Measurements from ENCODE around the gene SLC39A7.

GRCh38 chr6:33236328-33236727, 35.7 kb downstream of the SLC39A7 start:
- TF ChIP-seq, protein P1, sequence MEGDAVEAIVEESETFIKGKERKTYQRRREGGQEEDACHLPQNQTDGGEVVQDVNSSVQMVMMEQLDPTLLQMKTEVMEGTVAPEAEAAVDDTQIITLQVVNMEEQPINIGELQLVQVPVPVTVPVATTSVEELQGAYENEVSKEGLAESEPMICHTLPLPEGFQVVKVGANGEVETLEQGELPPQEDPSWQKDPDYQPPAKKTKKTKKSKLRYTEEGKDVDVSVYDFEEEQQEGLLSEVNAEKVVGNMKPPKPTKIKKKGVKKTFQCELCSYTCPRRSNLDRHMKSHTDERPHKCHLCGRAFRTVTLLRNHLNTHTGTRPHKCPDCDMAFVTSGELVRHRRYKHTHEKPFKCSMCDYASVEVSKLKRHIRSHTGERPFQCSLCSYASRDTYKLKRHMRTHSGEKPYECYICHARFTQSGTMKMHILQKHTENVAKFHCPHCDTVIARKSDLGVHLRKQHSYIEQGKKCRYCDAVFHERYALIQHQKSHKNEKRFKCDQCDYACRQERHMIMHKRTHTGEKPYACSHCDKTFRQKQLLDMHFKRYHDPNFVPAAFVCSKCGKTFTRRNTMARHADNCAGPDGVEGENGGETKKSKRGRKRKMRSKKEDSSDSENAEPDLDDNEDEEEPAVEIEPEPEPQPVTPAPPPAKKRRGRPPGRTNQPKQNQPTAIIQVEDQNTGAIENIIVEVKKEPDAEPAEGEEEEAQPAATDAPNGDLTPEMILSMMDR (IDR thresholded peaks at IDR 0.05), result no peak
- no peak for TF ChIP-seq POLR2A (IDR thresholded peaks at IDR 0.05)
- TF ChIP-seq EP300 (IDR thresholded peaks at IDR 0.05), result no peak
